Measurements from ENCODE around the gene ASB18. TPM values are rescaled to one million over a fixed set of nuclear protein-coding genes. Genes with fewer than 3 reads are reported as not detected.

The ASB18 gene
- total and polyA plus RNA-seq, 2 experiments from 2014 or later: not detected

DNA sequence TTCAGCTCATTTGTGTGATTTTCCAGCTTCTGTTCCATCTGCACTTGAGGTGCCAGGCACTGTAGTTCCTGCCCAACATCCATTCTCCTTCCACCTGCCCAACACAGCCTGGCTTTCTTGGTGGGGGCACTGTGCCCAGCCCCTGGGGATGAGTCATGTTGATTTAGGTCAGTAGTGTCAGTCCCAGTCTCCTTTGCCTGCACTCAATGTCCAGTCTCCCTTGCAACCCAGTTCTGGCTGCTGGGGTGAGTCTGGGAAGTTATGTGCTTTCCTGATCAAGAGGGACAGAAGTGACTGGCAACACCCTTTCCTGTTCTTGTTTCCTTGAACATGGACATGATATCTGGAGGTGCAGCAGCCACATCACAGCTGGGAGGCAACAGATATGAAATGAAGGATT, 1.5 kb upstream of the ASB18 start:
- Histone ChIP-seq H3K4me2 (ENCODE audit: unreplicated experiment) (no peak overlapping the region), H3K9me3 (ENCODE audit: low read depth) (no peaks in the 10 kb centered on the region), H3K4me1 (ENCODE audit: insufficient read depth) (no peaks in the 10 kb centered on the region)

DNA sequence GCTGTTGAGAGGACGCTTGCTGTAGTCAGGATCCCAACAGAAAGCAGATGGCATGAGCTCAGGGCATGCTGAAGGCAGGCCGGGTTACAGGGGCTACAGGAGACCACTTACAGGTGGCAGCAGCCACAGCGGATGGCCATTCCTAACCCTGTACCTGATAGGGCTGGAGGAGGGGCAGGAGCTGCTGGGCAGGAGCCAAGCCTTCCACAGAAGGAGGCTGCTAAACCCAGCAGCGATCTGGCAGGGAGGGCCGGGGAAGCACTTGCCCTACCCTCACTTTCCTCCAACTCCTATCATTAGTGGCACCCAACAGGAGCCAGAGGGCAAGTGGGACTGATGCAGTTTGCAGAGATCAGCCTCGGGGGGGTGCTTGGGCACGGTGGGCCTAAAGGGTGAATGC, 2.0 kb downstream of the ASB18 start:
- in situ Hi-C loops (cut with MboI): no loop called here
- Histone ChIP-seq H3K9me2 (ENCODE audit: insufficient read depth) (no peaks in the 10 kb centered on the region), H3K9me3 (ENCODE audit: low read depth) (no peaks in the 10 kb centered on the region), H3K79me2 (ENCODE audit: insufficient read depth) (no peaks in the 10 kb centered on the region), H4K20me1 (ENCODE audit: insufficient read depth) (no peaks in the 10 kb centered on the region), H3K27me3 (replicated peaks; ENCODE audit: insufficient read depth) (peaks cover 18% of the 10 kb centered on the region), H3K4me3 (no peak overlapping the region), H3K27ac (no peak overlapping the region), H3F3A (ENCODE audit: insufficient read depth) (no peaks in the 10 kb centered on the region), H2AFZ (no peak overlapping the region), H3K4me2 (ENCODE audit: unreplicated experiment) (no peak overlapping the region), H3K4me1 (ENCODE audit: insufficient read depth) (no peaks in the 10 kb centered on the region), H3K9ac (no peak overlapping the region), H3K36me3 (ENCODE audit: low read depth) (no peaks in the 10 kb centered on the region)
- TF ChIP-seq EZH2 (IDR thresholded peaks at IDR 0.05; ENCODE audit: insufficient read depth, poor library complexity, severe bottlenecking) (no peak), EZH2phosphoT487 (IDR thresholded peaks at IDR 0.05; ENCODE audit: insufficient read depth, low read depth) (no peak)
- WGBS, 2 experiments (ENCODE audit: low coverage in 1 of 2, low lambda C conversion rate in 2 of 2, missing lambda C conversion rate in 2 of 2): 35 to 41% methylated on average over 7 of the region's 7 CpGs
- no peak for DNase-seq

More for the DNA sequence above, 1.5 kb upstream of the ASB18 start:
- Histone ChIP-seq H3K9ac (no peak overlapping the region), H3K4me3 (no peak overlapping the region), H3K9me2 (ENCODE audit: insufficient read depth) (no peaks in the 10 kb centered on the region), H4K20me1 (ENCODE audit: insufficient read depth) (no peaks in the 10 kb centered on the region), H3K79me2 (ENCODE audit: insufficient read depth) (no peaks in the 10 kb centered on the region), H3K27me3 (replicated peaks; ENCODE audit: insufficient read depth) (peaks cover 18% of the 10 kb centered on the region), H2AFZ (no peak overlapping the region), H3K36me3 (ENCODE audit: low read depth) (no peaks in the 10 kb centered on the region), H3K27ac (no peak overlapping the region), H3F3A (ENCODE audit: insufficient read depth) (no peaks in the 10 kb centered on the region)
- no peak for TF ChIP-seq EZH2 (IDR thresholded peaks at IDR 0.05; ENCODE audit: insufficient read depth, poor library complexity, severe bottlenecking)
- no peak for TF ChIP-seq EZH2phosphoT487 (IDR thresholded peaks at IDR 0.05; ENCODE audit: insufficient read depth, low read depth)
- DNase-seq: no peak
- in situ Hi-C loops (cut with MboI): no loop called here

DNA sequence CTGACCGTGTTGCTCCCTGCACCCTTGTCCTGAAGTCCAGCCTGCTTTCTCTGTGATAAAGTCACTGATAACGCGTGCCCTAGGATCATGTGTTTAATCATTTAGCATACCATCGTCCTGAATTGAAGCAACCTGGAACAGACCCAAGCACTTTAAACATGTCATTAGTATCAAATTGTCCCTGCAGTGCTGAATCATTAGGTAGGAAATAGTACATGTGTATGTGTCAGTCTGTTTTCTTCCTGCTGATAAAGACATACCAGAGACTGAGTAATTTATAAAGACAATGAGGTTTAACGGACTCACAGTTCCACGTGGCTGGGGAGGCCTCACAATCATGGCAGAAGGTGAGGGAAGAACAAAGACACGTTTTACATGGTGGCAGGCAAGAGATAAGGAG, 2.8 kb downstream of the ASB18 start:
- H3K9ac ChIP-seq: no peak overlapping the region
- H3K4me2 ChIP-seq (ENCODE audit: unreplicated experiment): no peak overlapping the region
- H3K9me3 ChIP-seq (ENCODE audit: low read depth): no peaks in the 10 kb centered on the region
- TF ChIP-seq EZH2 (IDR thresholded peaks at IDR 0.05; ENCODE audit: insufficient read depth, poor library complexity, severe bottlenecking): no peak
- no peak for TF ChIP-seq EZH2phosphoT487 (IDR thresholded peaks at IDR 0.05; ENCODE audit: insufficient read depth, low read depth)
- H4K20me1 ChIP-seq (ENCODE audit: insufficient read depth): no peaks in the 10 kb centered on the region
- H3K4me3 ChIP-seq: no peak overlapping the region
- H3K9me2 ChIP-seq (ENCODE audit: insufficient read depth): no peaks in the 10 kb centered on the region
- WGBS, 2 experiments (ENCODE audit: low coverage in 1 of 2, low lambda C conversion rate in 2 of 2, missing lambda C conversion rate in 2 of 2): 42% methylated on average over 7 of the region's 7 CpGs
- in situ Hi-C loops (cut with MboI): no loop called here
- H3K27me3 ChIP-seq (replicated peaks; ENCODE audit: insufficient read depth): peaks cover 13% of the 10 kb centered on the region
- no peaks in the 10 kb centered on the region for H3K79me2 ChIP-seq (ENCODE audit: insufficient read depth)
- no peak overlapping the region for H3K27ac ChIP-seq
- no peaks in the 10 kb centered on the region for H3K36me3 ChIP-seq (ENCODE audit: low read depth)
- H3K4me1 ChIP-seq (ENCODE audit: insufficient read depth): no peaks in the 10 kb centered on the region
- H3F3A ChIP-seq (ENCODE audit: insufficient read depth): no peaks in the 10 kb centered on the region
- no peak overlapping the region for H2AFZ ChIP-seq
- DNase-seq: no peak

DNA sequence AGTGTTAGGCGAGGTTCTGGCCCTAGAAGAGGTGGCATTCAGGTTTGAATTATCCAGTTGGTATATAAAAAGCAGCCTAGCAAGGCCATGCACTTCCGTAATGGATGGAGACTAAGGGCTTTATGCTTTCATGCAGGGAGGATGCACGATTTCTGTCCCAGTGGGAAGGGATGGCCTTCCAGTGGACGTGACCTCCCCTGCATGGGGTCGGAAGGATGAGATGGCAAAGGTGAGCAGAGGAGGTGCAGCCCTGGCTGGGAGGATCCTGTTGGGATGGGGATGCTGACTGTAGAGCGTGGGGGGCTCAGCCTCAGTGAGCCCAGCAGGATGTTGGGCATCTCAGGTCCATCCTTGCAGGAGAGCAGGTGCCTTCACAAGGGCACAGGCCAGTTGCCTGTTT, 4.8 kb downstream of the ASB18 start:
- in situ Hi-C loops (cut with MboI): no loop called here
- H2AFZ ChIP-seq: no peak overlapping the region

DNA sequence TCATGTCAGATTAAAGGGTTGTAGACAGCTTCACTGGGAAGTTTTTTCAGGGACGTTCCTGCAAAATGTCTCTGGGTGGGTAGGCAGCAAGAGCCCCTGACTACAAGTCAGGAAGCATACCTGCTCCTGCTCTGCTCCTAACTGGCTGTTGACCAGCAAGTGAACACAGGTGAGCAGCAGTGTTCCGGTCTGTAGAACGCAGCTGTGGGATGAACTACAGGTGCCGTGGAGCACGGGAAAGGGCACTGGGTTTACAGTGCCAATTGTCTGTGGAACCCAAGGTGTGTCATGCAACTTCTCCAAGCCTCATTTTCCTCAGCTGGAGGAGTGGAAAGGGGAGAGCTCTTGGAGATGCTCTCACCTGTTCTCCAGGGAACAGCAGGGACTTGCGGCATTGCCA, 6.6 kb downstream of the ASB18 start:
- no peaks in the 10 kb centered on the region for H3K4me1 ChIP-seq (ENCODE audit: insufficient read depth)
- H3K9me3 ChIP-seq (ENCODE audit: low read depth): no peaks in the 10 kb centered on the region
- H3K4me2 ChIP-seq (ENCODE audit: unreplicated experiment): no peak overlapping the region
- no peak for DNase-seq
- H4K20me1 ChIP-seq (ENCODE audit: insufficient read depth): no peaks in the 10 kb centered on the region
- H3K27me3 ChIP-seq (replicated peaks; ENCODE audit: insufficient read depth): no peaks in the 10 kb centered on the region; the same call in 1 of the 2 replicates
- no peaks in the 10 kb centered on the region for H3K36me3 ChIP-seq (ENCODE audit: low read depth)
- no peak overlapping the region for H3K4me3 ChIP-seq
- no peaks in the 10 kb centered on the region for H3F3A ChIP-seq (ENCODE audit: insufficient read depth)
- no peak for TF ChIP-seq EZH2phosphoT487 (IDR thresholded peaks at IDR 0.05; ENCODE audit: insufficient read depth, low read depth)
- no peak for TF ChIP-seq EZH2 (IDR thresholded peaks at IDR 0.05; ENCODE audit: insufficient read depth, poor library complexity, severe bottlenecking)
- H3K9me2 ChIP-seq (ENCODE audit: insufficient read depth): no peaks in the 10 kb centered on the region
- H3K27ac ChIP-seq: no peak overlapping the region
- in situ Hi-C loops (cut with MboI): no loop called here
- WGBS, 2 experiments (ENCODE audit: low coverage in 1 of 2, low lambda C conversion rate in 2 of 2, missing lambda C conversion rate in 2 of 2): 39 to 40% methylated on average over 6 of the region's 6 CpGs
- no peak overlapping the region for H3K9ac ChIP-seq
- H3K79me2 ChIP-seq (ENCODE audit: insufficient read depth): no peaks in the 10 kb centered on the region
- no peak overlapping the region for H2AFZ ChIP-seq

More for the DNA sequence above, 4.8 kb downstream of the ASB18 start:
- Histone ChIP-seq H3K27ac (no peak overlapping the region), H3K27me3 (replicated peaks; ENCODE audit: insufficient read depth) (no peaks in the 10 kb centered on the region; the same call in 1 of the 2 replicates), H3K9me2 (ENCODE audit: insufficient read depth) (no peaks in the 10 kb centered on the region), H3F3A (ENCODE audit: insufficient read depth) (no peaks in the 10 kb centered on the region), H3K4me1 (ENCODE audit: insufficient read depth) (no peaks in the 10 kb centered on the region), H3K36me3 (ENCODE audit: low read depth) (no peaks in the 10 kb centered on the region), H3K9ac (no peak overlapping the region), H3K4me2 (ENCODE audit: unreplicated experiment) (no peak overlapping the region), H3K9me3 (ENCODE audit: low read depth) (no peaks in the 10 kb centered on the region), H4K20me1 (ENCODE audit: insufficient read depth) (no peaks in the 10 kb centered on the region), H3K79me2 (ENCODE audit: insufficient read depth) (no peaks in the 10 kb centered on the region), H3K4me3 (no peak overlapping the region)
- TF ChIP-seq EZH2phosphoT487 (IDR thresholded peaks at IDR 0.05; ENCODE audit: insufficient read depth, low read depth) (no peak), EZH2 (IDR thresholded peaks at IDR 0.05; ENCODE audit: insufficient read depth, poor library complexity, severe bottlenecking) (no peak)
- DNase-seq: no peak
- 21 to 26% methylated on average over 6 of the region's 6 CpGs for WGBS, 2 experiments (ENCODE audit: low coverage in 1 of 2, low lambda C conversion rate in 2 of 2, missing lambda C conversion rate in 2 of 2)

Measured in GM23248 (cell line).